Measurements from ENCODE around the gene PACSIN2. TPM values are rescaled to one million over a fixed set of nuclear protein-coding genes. Genes with fewer than 3 reads are reported as not detected.

PACSIN2 gene
- total RNA-seq, 1 donor from 2014 or later = 48.9 TPM

DNA sequence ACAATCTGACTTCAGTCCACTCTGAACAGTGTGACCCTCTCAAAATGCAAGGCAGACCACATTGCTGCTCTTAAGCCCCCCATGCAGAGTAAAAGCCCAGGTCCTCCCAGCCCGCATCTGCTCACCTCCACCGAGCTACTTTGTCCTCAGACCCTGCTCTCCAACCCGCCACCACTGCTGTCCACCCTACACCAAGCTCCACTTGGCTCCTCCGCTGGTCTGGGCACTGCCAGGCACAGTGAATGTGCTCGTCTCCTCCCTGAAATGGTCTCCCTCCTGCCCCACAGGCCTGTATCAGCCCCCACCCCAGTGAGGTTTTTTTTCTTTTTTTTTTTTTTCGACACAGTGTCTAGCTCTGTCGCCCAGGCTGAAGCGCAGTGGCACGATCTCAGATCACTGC lies 90.5 kb downstream of the PACSIN2 start:
- Mint-ChIP-seq H3K27me3 (no peaks in the 10 kb centered on the region), H3K4me3 (no peak overlapping the region), H3K27ac (peak overlapping the region; percentile 50), H3K36me3 (ENCODE audit: low read depth) (peaks cover 4% of the 10 kb centered on the region), H3K9me3 (no peaks in the 10 kb centered on the region), H3K4me1 (peaks cover 71% of the 10 kb centered on the region)
- ATAC-seq (ENCODE audit: low read depth) (no peak), DNase-seq (no peak)
- TF ChIP-seq CTCF (IDR thresholded peaks at IDR 0.05) = no peak
- intact Hi-C loops (cut with micrococcal nuclease) = no loop called here
- CTCF ChIA-PET = interaction anchor here (0.8 to 1.4 kb wide), 2 partner anchors 20 to 23 kb away, joined by 3 read pairs; no protein-coding TSS in a partner anchor
- POLR2A ChIA-PET = interaction anchor here (0.6 to 2.2 kb wide), 5 partner anchors 9 to 91 kb away, joined by 3 to 10 read pairs (median 4); partner anchors contain the start of gene PACSIN2

GRCh38 chr22:42922374-42923191 lies 92.4 kb downstream of the PACSIN2 start:
- no peak for TF ChIP-seq CTCF (IDR thresholded peaks at IDR 0.05)
- H3K4me3 Mint-ChIP-seq = peak overlapping the region; percentile 64
- peaks cover 3% of the 10 kb centered on the region for H3K36me3 Mint-ChIP-seq (ENCODE audit: low read depth)
- no peaks in the 10 kb centered on the region for H3K27me3 Mint-ChIP-seq
- ChIA-PET CTCF (interaction anchor here (1.2 to 1.7 kb wide), 3 partner anchors 12 to 79 kb away, joined by 3 to 5 read pairs (median 3); no protein-coding TSS in a partner anchor), POLR2A (interaction anchor here (0.6 to 2.4 kb wide), 11 partner anchors 9 to 834 kb away, joined by 3 to 10 read pairs (median 4); partner anchors contain the start of gene PACSIN2)
- H3K4me1 Mint-ChIP-seq = peaks cover 68% of the 10 kb centered on the region
- ATAC-seq (ENCODE audit: low read depth) (peak; percentile 62), DNase-seq (no peak)
- intact Hi-C loops (cut with micrococcal nuclease) = loop anchor here (1.0 kb wide), 1 partner anchor 9 kb away; no protein-coding TSS in a partner anchor
- H3K27ac Mint-ChIP-seq = peak overlapping the region; percentile 89
- no peaks in the 10 kb centered on the region for H3K9me3 Mint-ChIP-seq

DNA sequence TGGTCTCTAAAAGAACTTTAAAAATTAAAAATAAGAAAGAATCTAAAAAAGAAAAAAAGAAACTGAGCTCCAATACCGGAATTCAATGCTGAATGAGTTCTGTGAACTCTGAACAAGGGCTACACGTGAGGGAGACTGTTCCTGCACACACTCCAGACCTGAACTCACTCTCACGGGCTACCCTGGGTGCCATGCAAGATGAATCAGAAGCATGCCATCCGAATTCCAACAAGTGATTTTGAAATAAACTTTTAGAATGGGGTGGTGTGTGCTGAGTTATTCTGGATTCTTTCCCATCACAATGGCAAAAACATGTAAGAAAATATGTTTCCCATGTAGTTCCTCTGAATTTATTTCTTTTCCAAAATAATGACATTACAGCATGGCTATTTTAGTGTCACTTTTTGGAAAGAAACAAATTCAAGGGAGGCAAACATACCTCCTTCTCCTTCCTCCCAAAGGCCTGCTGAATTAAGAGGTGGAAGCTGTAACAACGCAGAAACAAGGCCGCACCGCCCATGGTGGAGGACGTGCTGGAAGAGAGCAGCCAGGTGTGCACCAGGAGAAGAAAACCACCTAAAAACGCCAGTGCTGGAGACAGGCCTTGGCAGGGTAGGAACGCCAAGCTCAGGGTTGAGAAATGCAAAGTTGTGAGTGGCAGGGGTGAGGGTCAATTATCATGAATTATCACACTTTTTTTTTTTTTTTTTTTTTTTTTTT lies 94.7 kb downstream of the PACSIN2 start:
- CTCF ChIA-PET = interaction anchor here (0.7 kb wide), 1 partner anchor 11 kb away, joined by 4 read pairs; no protein-coding TSS in a partner anchor
- Mint-ChIP-seq H3K4me3 (peak overlapping the region; percentile 28), H3K9me3 (no peaks in the 10 kb centered on the region), H3K4me1 (peaks cover 55% of the 10 kb centered on the region), H3K27ac (peak overlapping the region; percentile 59), H3K27me3 (no peaks in the 10 kb centered on the region), H3K36me3 (ENCODE audit: low read depth) (peaks cover 5% of the 10 kb centered on the region)
- ATAC-seq (ENCODE audit: low read depth) (no peak), DNase-seq (no peak)
- TF ChIP-seq CTCF (IDR thresholded peaks at IDR 0.05) = no peak
- POLR2A ChIA-PET = interaction anchor here (0.6 to 0.9 kb wide), 7 partner anchors 11 to 137 kb away, joined by 3 to 12 read pairs (median 4); no protein-coding TSS in a partner anchor
- intact Hi-C loops (cut with micrococcal nuclease) = no loop called here

GRCh38 chr22:42919199-42919598 lies 95.8 kb downstream of the PACSIN2 start:
- no peak overlapping the region for H3K4me3 Mint-ChIP-seq
- TF ChIP-seq CTCF (IDR thresholded peaks at IDR 0.05) = no peak
- DNase-seq (no peak), ATAC-seq (ENCODE audit: low read depth) (peak; percentile 22)
- peaks cover 5% of the 10 kb centered on the region for H3K36me3 Mint-ChIP-seq (ENCODE audit: low read depth)
- peaks cover 51% of the 10 kb centered on the region for H3K4me1 Mint-ChIP-seq
- H3K9me3 Mint-ChIP-seq = no peaks in the 10 kb centered on the region
- no peaks in the 10 kb centered on the region for H3K27me3 Mint-ChIP-seq
- ChIA-PET CTCF (interaction anchor here (1.1 kb wide), 1 partner anchor 24 kb away, joined by 3 read pairs; no protein-coding TSS in a partner anchor), POLR2A (interaction anchor here (0.8 kb wide), 1 partner anchor 12 kb away, joined by 4 read pairs; no protein-coding TSS in a partner anchor)
- intact Hi-C loops (cut with micrococcal nuclease) = loop anchor here (10.0 kb wide), 1 partner anchor 46 kb away; no protein-coding TSS in a partner anchor
- peak overlapping the region; percentile 30 for H3K27ac Mint-ChIP-seq
